HepG2 (cell line): ENCODE data around the gene CHRNA5. TPM values are rescaled to one million over a fixed set of nuclear protein-coding genes. Genes with fewer than 3 reads are reported as not detected.

ENCODE experiments used
- AGO2 ChIP-seq: fragments of 200-400 bp; formaldehyde crosslinking; optimal IDR thresholded peaks from 2 replicates; pipeline ENCODE3; 2017; ENCODE audit warnings: mild to moderate bottlenecking, low read depth, low read length, moderate library complexity
- ARNTL ChIP-seq: sonication (generic); formaldehyde crosslinking; IDR thresholded peaks from 2 replicates; pipeline ENCODE4 v1.4.0; 2020; ENCODE audit warnings: mild to moderate bottlenecking, missing genetic modification reagents
- CREBL2 ChIP-seq: sonication (generic); formaldehyde crosslinking; IDR thresholded peaks from 2 replicates; pipeline ENCODE4 v1.8.1; 2023; ENCODE audit warnings: missing genetic modification reagents, mild to moderate bottlenecking, borderline replicate concordance
- FOXP4 ChIP-seq: sonication (generic); formaldehyde crosslinking; IDR thresholded peaks from 2 replicates; pipeline ENCODE4 v1.4.0; 2020; ENCODE audit warnings: missing genetic modification reagents
- HOXA3 ChIP-seq: sonication (generic); formaldehyde crosslinking; IDR thresholded peaks from 2 replicates; pipeline ENCODE4 v1.5.0; 2020; ENCODE audit warnings: missing genetic modification reagents
- KIAA2018 ChIP-seq: sonication (generic); formaldehyde crosslinking; IDR thresholded peaks from 2 replicates; pipeline ENCODE4 v1.5.0; 2020; ENCODE audit warnings: mild to moderate bottlenecking, missing genetic modification reagents, borderline replicate concordance
- KMT2B ChIP-seq: IDR thresholded peaks from 2 replicates; pipeline ENCODE4 v1.6.1; 2016; ENCODE audit warnings: missing genetic modification reagents, missing compliant biosample characterization
- NFAT5 ChIP-seq: sonication (generic); formaldehyde crosslinking; IDR thresholded peaks from 2 replicates; pipeline ENCODE4 v1.4.0; 2020; ENCODE audit warnings: missing genetic modification reagents
- POLR2A ChIP-seq, 2 experiments: IDR thresholded peaks; 2 replicates each; pipeline ENCODE4 v1.6.1; 2011; ENCODE audit warnings: low read depth in 2 of 2, low read length in 2 of 2, mild to moderate bottlenecking in 1 of 2, moderate library complexity in 1 of 2; ENCODE audit not compliant: insufficient read depth in 1 of 2
- RBAK ChIP-seq: sonication (generic); formaldehyde crosslinking; IDR thresholded peaks from 2 replicates; pipeline ENCODE4 v1.5.1; 2020; ENCODE audit warnings: mild to moderate bottlenecking, missing genetic modification reagents
- RFX1 ChIP-seq: fragments of 450-650 bp; IDR thresholded peaks from 2 replicates; pipeline ENCODE4 v1.6.1; 2017
- polyA plus RNA-seq, 8 experiments: library from polyadenylated mRNA; depleted of rRNA in 3 of 8; stranded (reverse) in 7 of 8; unstranded in 1 of 8; fragments of >200 nt; fragmentation: Illumina TruSeq in 4 of 8; extraction: Trizol in 4 of 8; gene quantifications; 2 replicates each; pipeline versions ENCODE4 v1.2.1 to v1.2.3, GENCODE V29; 2011 to 2016; ENCODE audit warnings: low read depth in 4 of 8, missing spikeins in 1 of 8, mixed read lengths in 1 of 8; ENCODE audit not compliant: insufficient read depth in 1 of 8
- total RNA-seq, 5 experiments: library from RNA; depleted of rRNA; stranded (reverse); fragments of >200 nt; fragmentation: Illumina TruSeq; extraction: Trizol; gene quantifications; 2 replicates each; pipeline ENCODE4 v1.2.3, GENCODE V29; 2016; ENCODE audit warnings: low read depth in 1 of 5

CHRNA5 gene
- total and polyA plus RNA-seq, 2 of the 13 experiments (the other 11 are each of a cell fraction or from before 2014, with no cell fraction given), result 3.7 to 10.5 TPM

- TF ChIP-seq FOXP4 (CRISPR knock-in tag) (no peak), NFAT5 (no peak), KIAA2018 (CRISPR knock-in tag) (no peak), POLR2A (IDR thresholded peaks at IDR 0.05; ENCODE audit: insufficient read depth in 1 of 2, low read depth in 2 of 2, low read length in 2 of 2) (no peak), KMT2B (CRISPR knock-in tag) (no peak), CREBL2 (CRISPR knock-in tag) (no peak), RFX1 (no peak), AGO2 (no peak), RBAK (CRISPR knock-in tag) (no peak), HOXA3 (CRISPR knock-in tag) (no peak), ARNTL (no peak)
Observed at GRCh38 chr15:78540871-78541743, 24.2 kb upstream of the CHRNA5 start (continued).
